ENCODE measurements around the gene SHTN1.

SHTN1 gene

GRCh38 chr10:116857156-116857555 lies 147.8 kb downstream of the SHTN1 start:
- Histone ChIP-seq H3K4me1 (ENCODE audit: insufficient read depth, low read length) (no peaks in the 10 kb centered on the region), H3K9me3 (ENCODE audit: control insufficient read depth, insufficient read depth, low read length) (no peaks in the 10 kb centered on the region), H3K9ac (ENCODE audit: low read depth, low read length) (no peak overlapping the region), H3K36me3 (ENCODE audit: insufficient read depth, low read length) (no peaks in the 10 kb centered on the region)

- H3K36me3 ChIP-seq (ENCODE audit: insufficient read depth, low read length): no peaks in the 10 kb centered on the region
- H3K4me1 ChIP-seq (ENCODE audit: insufficient read depth, low read length): no peaks in the 10 kb centered on the region
- H3K9ac ChIP-seq (ENCODE audit: low read depth, low read length): no peak overlapping the region
- H3K9me3 ChIP-seq (ENCODE audit: control insufficient read depth, insufficient read depth, low read length): no peaks in the 10 kb centered on the region
Observed at GRCh38 chr10:116853701-116854100, 151.3 kb downstream of the SHTN1 start.

- Histone ChIP-seq H3K9me3 (ENCODE audit: control insufficient read depth, insufficient read depth, low read length) (no peaks in the 10 kb centered on the region), H3K9ac (ENCODE audit: low read depth, low read length) (no peak overlapping the region), H3K36me3 (ENCODE audit: insufficient read depth, low read length) (no peaks in the 10 kb centered on the region), H3K4me1 (ENCODE audit: insufficient read depth, low read length) (no peaks in the 10 kb centered on the region; the same call in 1 of the 2 replicates)
Observed at GRCh38 chr10:116853287-116853686, 151.7 kb downstream of the SHTN1 start.

- H3K36me3 ChIP-seq (ENCODE audit: insufficient read depth, low read length): no peaks in the 10 kb centered on the region
- no peak overlapping the region for H3K9ac ChIP-seq (ENCODE audit: low read depth, low read length)
- peaks cover 4% of the 10 kb centered on the region for H3K4me1 ChIP-seq (ENCODE audit: insufficient read depth, low read length)
- no peaks in the 10 kb centered on the region for H3K9me3 ChIP-seq (ENCODE audit: control insufficient read depth, insufficient read depth, low read length)
Observed at GRCh38 chr10:116852246-116852645, 152.7 kb downstream of the SHTN1 start.

GRCh38 chr10:116850058-116850611 lies 154.9 kb downstream of the SHTN1 start:
- Histone ChIP-seq H3K9ac (ENCODE audit: low read depth, low read length) (peak overlapping the region; percentile 73; the same call in 1 of the 2 replicates), H3K36me3 (ENCODE audit: insufficient read depth, low read length) (no peaks in the 10 kb centered on the region), H3K4me1 (ENCODE audit: insufficient read depth, low read length) (peaks cover 12% of the 10 kb centered on the region), H3K9me3 (ENCODE audit: control insufficient read depth, insufficient read depth, low read length) (no peaks in the 10 kb centered on the region)

GRCh38 chr10:116849248-116850057 lies 155.5 kb downstream of the SHTN1 start, which contains the start of gene ENO4:
Gene ENO4 (plus strand): TSS chr10:116849499. CDS start chr10:116849567, 68 bp downstream.
- Histone ChIP-seq H3K9me3 (ENCODE audit: control insufficient read depth, insufficient read depth, low read length) (no peaks in the 10 kb centered on the region), H3K4me1 (ENCODE audit: insufficient read depth, low read length) (peaks cover 17% of the 10 kb centered on the region), H3K9ac (ENCODE audit: low read depth, low read length) (peak within 1 kb of the TSS; percentile 73), H3K36me3 (ENCODE audit: insufficient read depth, low read length) (no peaks in the 10 kb centered on the region)

GRCh38 chr10:116848944-116849247 lies 156.1 kb downstream of the SHTN1 start:
- Histone ChIP-seq H3K9me3 (ENCODE audit: control insufficient read depth, insufficient read depth, low read length) (no peaks in the 10 kb centered on the region), H3K4me1 (ENCODE audit: insufficient read depth, low read length) (peaks cover 17% of the 10 kb centered on the region), H3K36me3 (ENCODE audit: insufficient read depth, low read length) (no peaks in the 10 kb centered on the region), H3K9ac (ENCODE audit: low read depth, low read length) (peak overlapping the region; percentile 73)

- Histone ChIP-seq H3K9ac (ENCODE audit: low read depth, low read length) (peak overlapping the region; percentile 73), H3K9me3 (ENCODE audit: control insufficient read depth, insufficient read depth, low read length) (no peaks in the 10 kb centered on the region), H3K36me3 (ENCODE audit: insufficient read depth, low read length) (no peaks in the 10 kb centered on the region), H3K4me1 (ENCODE audit: insufficient read depth, low read length) (peaks cover 17% of the 10 kb centered on the region)
Observed at GRCh38 chr10:116848032-116848943, 156.7 kb downstream of the SHTN1 start.

GRCh38 chr10:116845823-116846222 lies 159.2 kb downstream of the SHTN1 start:
- no peak overlapping the region for H3K9ac ChIP-seq (ENCODE audit: low read depth, low read length)
- H3K9me3 ChIP-seq (ENCODE audit: control insufficient read depth, insufficient read depth, low read length): no peaks in the 10 kb centered on the region
- H3K4me1 ChIP-seq (ENCODE audit: insufficient read depth, low read length): peaks cover 20% of the 10 kb centered on the region
- H3K36me3 ChIP-seq (ENCODE audit: insufficient read depth, low read length): no peaks in the 10 kb centered on the region

GRCh38 chr10:116840389-116841075 lies 164.5 kb downstream of the SHTN1 start:
- H3K9me3 ChIP-seq (ENCODE audit: control insufficient read depth, insufficient read depth, low read length): no peaks in the 10 kb centered on the region
- H3K36me3 ChIP-seq (ENCODE audit: insufficient read depth, low read length): no peaks in the 10 kb centered on the region
- H3K4me1 ChIP-seq (ENCODE audit: insufficient read depth, low read length): peaks cover 47% of the 10 kb centered on the region
- no peak overlapping the region for H3K9ac ChIP-seq (ENCODE audit: low read depth, low read length)

GRCh38 chr10:116838143-116838725 lies 166.8 kb downstream of the SHTN1 start:
- Histone ChIP-seq H3K36me3 (ENCODE audit: insufficient read depth, low read length) (no peaks in the 10 kb centered on the region), H3K9ac (ENCODE audit: low read depth, low read length) (no peak overlapping the region), H3K9me3 (ENCODE audit: control insufficient read depth, insufficient read depth, low read length) (no peaks in the 10 kb centered on the region), H3K4me1 (ENCODE audit: insufficient read depth, low read length) (peaks cover 60% of the 10 kb centered on the region)

- H3K9me3 ChIP-seq (ENCODE audit: control insufficient read depth, insufficient read depth, low read length): no peaks in the 10 kb centered on the region
- peaks cover 60% of the 10 kb centered on the region for H3K4me1 ChIP-seq (ENCODE audit: insufficient read depth, low read length)
- no peaks in the 10 kb centered on the region; the same call in 1 of the 2 replicates for H3K36me3 ChIP-seq (ENCODE audit: insufficient read depth, low read length)
- no peak overlapping the region for H3K9ac ChIP-seq (ENCODE audit: low read depth, low read length)
Observed at GRCh38 chr10:116836902-116837523, 168.0 kb downstream of the SHTN1 start.

GRCh38 chr10:116836083-116836482 lies 168.9 kb downstream of the SHTN1 start:
- Histone ChIP-seq H3K9me3 (ENCODE audit: control insufficient read depth, insufficient read depth, low read length) (no peaks in the 10 kb centered on the region), H3K4me1 (ENCODE audit: insufficient read depth, low read length) (peaks cover 59% of the 10 kb centered on the region), H3K9ac (ENCODE audit: low read depth, low read length) (no peak overlapping the region; the same call in 1 of the 2 replicates), H3K36me3 (ENCODE audit: insufficient read depth, low read length) (no peaks in the 10 kb centered on the region; the same call in 1 of the 2 replicates)

Measured in ES-I3 (cell line).